Nephron progenitor cell (in vitro differentiated cells): ENCODE measurements around the gene POU6F1.
"Not testable (repeated sequence)": the region's sequence is repeated elsewhere in the genome, so short reads cannot be mapped to it uniquely, and the experiment has no call there.

Experiments used
- DNase-seq: peaks from one replicate; pipeline ENCODE4 v3.0.0; 2021
- H3K27ac Mint-ChIP-seq: 2 replicates; pipeline ENCODE4 v1.8.0; 2021; ENCODE audit warnings: mild to moderate bottlenecking, moderate library complexity, mixed read lengths
- H3K27me3 Mint-ChIP-seq: 2 replicates; pipeline ENCODE4 v1.8.0; 2021; ENCODE audit warnings: mild to moderate bottlenecking, low read depth, mixed read lengths; ENCODE audit not compliant: poor library complexity
- H3K36me3 Mint-ChIP-seq: 2 replicates; pipeline ENCODE4 v1.8.0; 2021; ENCODE audit warnings: low read depth, mixed read lengths
- H3K4me1 Mint-ChIP-seq: 2 replicates; pipeline ENCODE4 v1.8.0; 2021; ENCODE audit warnings: mixed read lengths
- H3K4me3 Mint-ChIP-seq: 2 replicates; pipeline ENCODE4 v1.8.0; 2021; ENCODE audit warnings: mild to moderate bottlenecking, moderate library complexity, mixed read lengths
- H3K9me3 Mint-ChIP-seq: 2 replicates; pipeline ENCODE4 v1.8.0; 2021; ENCODE audit warnings: mild to moderate bottlenecking, moderate library complexity, mixed read lengths
- TF ChIP-seq, protein P1 (sequence below): fragments of 200-600 bp; sonication (generic); IDR thresholded peaks from 2 replicates; pipeline ENCODE4 v1.5.0; 2021; ENCODE audit warnings: antibody characterized with exemption

The POU6F1 gene

DNA sequence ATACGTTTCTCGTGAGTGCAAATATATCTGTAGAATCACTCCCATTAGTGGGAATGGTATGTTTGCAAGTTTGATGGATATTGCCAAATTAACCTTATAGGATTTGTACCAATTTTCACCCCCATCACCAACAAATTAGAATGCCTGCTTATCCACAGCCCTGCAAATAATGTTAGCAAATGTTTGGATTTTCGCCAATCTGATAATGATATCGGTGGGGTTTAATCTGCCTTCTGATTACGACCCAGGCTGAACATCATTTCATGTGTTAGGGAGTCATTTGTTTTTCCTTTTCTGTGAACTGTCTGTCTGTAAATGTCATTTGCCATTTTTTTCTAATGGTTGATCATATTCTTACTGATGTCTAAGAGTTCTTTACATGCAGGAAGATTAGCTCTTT is 16.7 kb upstream of the POU6F1 start:
- H3K27ac Mint-ChIP-seq: no peak overlapping the region
- H3K27me3 Mint-ChIP-seq: peaks cover 12% of the 10 kb centered on the region
- TF ChIP-seq, protein P1, sequence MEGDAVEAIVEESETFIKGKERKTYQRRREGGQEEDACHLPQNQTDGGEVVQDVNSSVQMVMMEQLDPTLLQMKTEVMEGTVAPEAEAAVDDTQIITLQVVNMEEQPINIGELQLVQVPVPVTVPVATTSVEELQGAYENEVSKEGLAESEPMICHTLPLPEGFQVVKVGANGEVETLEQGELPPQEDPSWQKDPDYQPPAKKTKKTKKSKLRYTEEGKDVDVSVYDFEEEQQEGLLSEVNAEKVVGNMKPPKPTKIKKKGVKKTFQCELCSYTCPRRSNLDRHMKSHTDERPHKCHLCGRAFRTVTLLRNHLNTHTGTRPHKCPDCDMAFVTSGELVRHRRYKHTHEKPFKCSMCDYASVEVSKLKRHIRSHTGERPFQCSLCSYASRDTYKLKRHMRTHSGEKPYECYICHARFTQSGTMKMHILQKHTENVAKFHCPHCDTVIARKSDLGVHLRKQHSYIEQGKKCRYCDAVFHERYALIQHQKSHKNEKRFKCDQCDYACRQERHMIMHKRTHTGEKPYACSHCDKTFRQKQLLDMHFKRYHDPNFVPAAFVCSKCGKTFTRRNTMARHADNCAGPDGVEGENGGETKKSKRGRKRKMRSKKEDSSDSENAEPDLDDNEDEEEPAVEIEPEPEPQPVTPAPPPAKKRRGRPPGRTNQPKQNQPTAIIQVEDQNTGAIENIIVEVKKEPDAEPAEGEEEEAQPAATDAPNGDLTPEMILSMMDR: no peak
- DNase-seq: no peak
- no peak overlapping the region for H3K4me3 Mint-ChIP-seq
- peaks cover 12% of the 10 kb centered on the region for H3K4me1 Mint-ChIP-seq
- H3K36me3 Mint-ChIP-seq: no peaks in the 10 kb centered on the region
- no peaks in the 10 kb centered on the region for H3K9me3 Mint-ChIP-seq

DNA sequence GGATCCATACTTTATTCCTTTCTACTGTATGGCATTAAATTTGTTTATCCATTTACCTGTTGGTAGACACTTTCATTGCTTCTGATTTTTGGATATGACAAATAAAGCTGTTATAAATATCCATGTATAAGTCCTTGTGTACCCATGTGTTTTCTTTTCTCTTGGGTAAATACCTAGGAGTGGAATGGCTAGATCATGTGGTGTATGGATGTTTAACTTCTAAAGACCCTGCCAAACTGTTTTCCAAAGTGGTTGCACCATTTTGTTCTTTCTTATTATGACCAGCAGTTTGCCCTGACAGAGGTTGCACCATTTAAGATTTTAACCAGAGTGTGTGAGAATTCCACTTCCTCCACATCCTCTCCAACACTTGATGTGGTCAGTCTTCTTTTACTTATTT is 14.8 kb upstream of the POU6F1 start:
- Mint-ChIP-seq H3K4me1 (no peaks in the 10 kb centered on the region), H3K27ac (no peak overlapping the region), H3K9me3 (no peaks in the 10 kb centered on the region), H3K36me3 (no peaks in the 10 kb centered on the region), H3K4me3 (no peak overlapping the region), H3K27me3 (peaks cover 18% of the 10 kb centered on the region)
- TF ChIP-seq, protein P1: no peak
- no peak for DNase-seq

DNA sequence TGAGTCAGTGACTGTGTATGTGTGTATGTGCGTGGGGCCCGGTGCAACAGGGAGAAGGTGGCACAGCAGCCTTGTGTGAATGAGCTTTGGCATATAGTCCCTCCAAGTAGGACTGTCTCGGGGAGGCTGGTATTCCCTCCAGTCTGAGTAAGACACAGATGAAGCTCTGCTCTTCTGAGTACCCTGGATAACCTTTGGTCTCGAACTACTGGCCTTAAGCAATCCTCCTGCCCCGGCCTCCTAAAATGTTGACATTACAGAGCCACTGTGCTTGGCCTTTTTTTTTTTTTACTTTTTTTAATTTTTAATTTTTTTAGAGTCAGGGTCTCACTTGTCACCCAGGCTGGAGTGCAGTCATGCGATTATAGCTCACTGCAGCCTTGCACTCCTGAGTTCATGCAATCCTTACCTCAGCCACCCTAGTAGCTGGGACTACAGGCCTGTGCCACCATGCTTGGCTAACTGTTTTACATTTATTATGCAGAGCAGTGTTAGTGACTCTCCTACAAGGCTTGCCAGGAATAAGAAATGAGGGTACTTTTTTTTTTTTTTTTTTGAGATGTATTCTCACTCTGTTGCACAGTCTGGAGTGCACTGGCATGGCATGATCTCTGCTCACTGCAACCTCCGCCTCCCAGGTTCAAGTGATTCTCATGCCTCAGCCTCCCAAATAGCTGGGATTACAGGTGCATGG is 11.4 kb upstream of the POU6F1 start:
- Mint-ChIP-seq H3K36me3 (no peaks in the 10 kb centered on the region), H3K4me3 (no peak overlapping the region), H3K27ac (no peak overlapping the region), H3K27me3 (peaks cover 10% of the 10 kb centered on the region), H3K9me3 (no peaks in the 10 kb centered on the region), H3K4me1 (peaks cover 5% of the 10 kb centered on the region)
- DNase-seq: no peak
- TF ChIP-seq, protein P1: no peak

DNA sequence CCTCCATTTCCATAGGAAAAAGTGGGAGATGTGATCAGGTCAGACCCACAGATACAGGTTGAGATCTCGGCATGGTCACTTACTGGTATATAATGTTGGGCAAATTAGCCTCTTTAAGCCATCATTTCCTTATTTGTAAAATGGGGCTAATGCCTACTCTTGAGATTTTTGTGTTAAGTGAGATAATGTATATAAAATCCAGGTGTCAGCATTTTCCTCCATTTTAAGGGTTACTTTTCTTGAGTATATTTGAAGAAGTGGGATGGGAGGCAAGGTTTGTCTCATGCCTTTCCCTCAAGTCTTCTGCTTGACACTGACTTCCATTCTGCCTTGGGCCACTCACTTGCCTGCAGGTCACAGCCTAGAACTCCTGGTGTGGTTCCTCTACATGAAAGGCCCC is 10.1 kb upstream of the POU6F1 start:
- H3K9me3 Mint-ChIP-seq: no peaks in the 10 kb centered on the region
- TF ChIP-seq, protein P1: no peak
- H3K27me3 Mint-ChIP-seq: peaks cover 6% of the 10 kb centered on the region
- H3K27ac Mint-ChIP-seq: no peak overlapping the region
- H3K4me3 Mint-ChIP-seq: no peak overlapping the region
- H3K36me3 Mint-ChIP-seq: no peaks in the 10 kb centered on the region
- DNase-seq: no peak
- H3K4me1 Mint-ChIP-seq: peaks cover 5% of the 10 kb centered on the region

DNA sequence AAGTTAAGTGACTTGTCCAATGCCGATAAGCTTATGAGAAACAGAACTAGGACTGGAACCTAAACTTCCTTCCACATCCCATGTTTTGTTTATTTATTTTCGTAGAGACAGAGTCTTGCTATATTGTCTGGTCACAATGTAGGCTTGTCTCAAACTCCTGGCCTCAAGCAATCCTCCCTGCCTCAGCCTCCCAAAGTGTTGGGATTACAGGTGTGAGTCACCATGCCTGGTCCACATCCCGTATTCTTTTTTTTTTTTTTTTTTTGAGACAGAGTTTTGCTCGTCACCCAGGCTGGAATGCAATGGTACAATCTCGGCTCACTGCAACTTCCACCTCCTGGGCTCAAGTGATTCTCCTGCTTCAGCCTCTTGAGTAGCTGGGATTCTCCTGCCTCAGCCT is 9.2 kb upstream of the POU6F1 start:
- H3K36me3 Mint-ChIP-seq, H3K27me3 Mint-ChIP-seq, DNase-seq, H3K27ac Mint-ChIP-seq, H3K9me3 Mint-ChIP-seq, H3K4me1 Mint-ChIP-seq, H3K4me3 Mint-ChIP-seq: not testable (repeated sequence)

DNA sequence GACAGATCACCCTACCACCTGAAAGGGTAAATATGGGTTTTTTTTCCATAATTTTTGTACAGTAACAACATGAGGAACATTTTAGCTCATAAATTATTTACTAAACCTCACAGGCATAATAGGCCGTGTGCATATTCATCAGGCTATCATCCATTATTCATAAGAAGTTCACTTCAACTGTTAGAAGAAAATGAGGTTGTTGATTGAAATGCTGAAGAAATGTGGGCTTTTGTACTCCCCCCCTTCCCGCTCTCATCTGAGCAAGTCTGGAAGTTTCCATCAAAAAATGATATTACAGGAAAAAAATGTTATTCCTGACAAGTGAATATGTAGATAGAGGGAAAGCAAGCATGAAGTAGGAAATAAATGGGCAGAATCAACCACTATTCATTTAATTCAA is 7.9 kb upstream of the POU6F1 start:
- no peaks in the 10 kb centered on the region for H3K9me3 Mint-ChIP-seq
- H3K4me3 Mint-ChIP-seq: no peak overlapping the region
- no peaks in the 10 kb centered on the region for H3K36me3 Mint-ChIP-seq
- peaks cover 5% of the 10 kb centered on the region for H3K4me1 Mint-ChIP-seq
- H3K27me3 Mint-ChIP-seq: peaks cover 6% of the 10 kb centered on the region
- H3K27ac Mint-ChIP-seq: no peak overlapping the region
- DNase-seq: no peak
- TF ChIP-seq, protein P1: no peak
